Measurements from ENCODE around the gene STOML1.

- TF ChIP-seq CTCF (IDR thresholded peaks at IDR 0.05 in 4 of 5, conservative IDR thresholded peaks at IDR 0.05 in 1 of 5) (no peak), POLR2A (IDR thresholded peaks at IDR 0.05) (no peak)
These were observed 47.6 kb downstream of the STOML1 start for GRCh38 chr15:73944161-73945129.

Measured in gastrocnemius medialis (tissue), 4 donors.